Measurements from ENCODE around the gene SELENOT.
"Not testable (repeated sequence)": the region's sequence is repeated elsewhere in the genome, so short reads cannot be mapped to it uniquely, and the experiment has no call there.

Gene SELENOT

GRCh38 chr3:150603153-150603979, at the start of gene SELENOT:
TSS of gene SELENOT (plus strand) at chr3:150603321. CDS start at chr3:150603363, 42 bp downstream.
- in situ Hi-C loops (cut with HindIII; ENCODE audit: low sequenced_read_pairs): no loop called here

- in situ Hi-C loops (cut with HindIII; ENCODE audit: low sequenced_read_pairs): no loop called here
Observed at GRCh38 chr3:150555859-150556436, 47.2 kb upstream of the SELENOT start.

GRCh38 chr3:150556792-150557191, 46.3 kb upstream of the SELENOT start:
- in situ Hi-C loops (cut with HindIII; ENCODE audit: low sequenced_read_pairs): no loop called here

GRCh38 chr3:150557725-150558124, 45.4 kb upstream of the SELENOT start:
- in situ Hi-C loops (cut with HindIII; ENCODE audit: low sequenced_read_pairs): no loop called here

GRCh38 chr3:150564243-150564642, 38.9 kb upstream of the SELENOT start:
- in situ Hi-C loops (cut with HindIII; ENCODE audit: low sequenced_read_pairs): no loop called here

- in situ Hi-C loops (cut with HindIII; ENCODE audit: low sequenced_read_pairs): no loop called here
Observed at GRCh38 chr3:150567328-150567727, 35.8 kb upstream of the SELENOT start.

- in situ Hi-C loops (cut with HindIII; ENCODE audit: low sequenced_read_pairs): no loop called here
Observed at GRCh38 chr3:150577855-150578254, 25.3 kb upstream of the SELENOT start.

GRCh38 chr3:150581174-150581573, 21.9 kb upstream of the SELENOT start:
- in situ Hi-C loops (cut with HindIII; ENCODE audit: low sequenced_read_pairs): no loop called here

GRCh38 chr3:150582620-150583019, 20.5 kb upstream of the SELENOT start:
- in situ Hi-C loops (cut with HindIII; ENCODE audit: low sequenced_read_pairs): no loop called here

- in situ Hi-C loops (cut with HindIII; ENCODE audit: low sequenced_read_pairs): no loop called here
Observed at GRCh38 chr3:150583028-150583427, 20.1 kb upstream of the SELENOT start.

GRCh38 chr3:150588027-150588830, 14.9 kb upstream of the SELENOT start:
- in situ Hi-C loops (cut with HindIII; ENCODE audit: low sequenced_read_pairs): no loop called here

- in situ Hi-C loops (cut with HindIII; ENCODE audit: low sequenced_read_pairs): no loop called here
Observed at GRCh38 chr3:150589759-150590158, 13.4 kb upstream of the SELENOT start.

GRCh38 chr3:150594150-150594549, 9.0 kb upstream of the SELENOT start:
- in situ Hi-C loops (cut with HindIII; ENCODE audit: low sequenced_read_pairs): no loop called here

- in situ Hi-C loops (cut with HindIII; ENCODE audit: low sequenced_read_pairs): no loop called here
Observed at GRCh38 chr3:150597646-150598045, 5.5 kb upstream of the SELENOT start.

GRCh38 chr3:150599611-150600297, 3.4 kb upstream of the SELENOT start:
- in situ Hi-C loops (cut with HindIII; ENCODE audit: low sequenced_read_pairs): no loop called here

GRCh38 chr3:150600647-150601530, 2.2 kb upstream of the SELENOT start:
- in situ Hi-C loops (cut with HindIII; ENCODE audit: low sequenced_read_pairs): not testable (repeated sequence)

GRCh38 chr3:150602426-150603152, 532 bp upstream of the SELENOT start:
- in situ Hi-C loops (cut with HindIII; ENCODE audit: low sequenced_read_pairs): no loop called here

GRCh38 chr3:150603980-150604319, 829 bp downstream of the SELENOT start:
- in situ Hi-C loops (cut with HindIII; ENCODE audit: low sequenced_read_pairs): no loop called here

- in situ Hi-C loops (cut with HindIII; ENCODE audit: low sequenced_read_pairs): no loop called here
Observed at GRCh38 chr3:150605998-150606641, 3.0 kb downstream of the SELENOT start.

Data from DLD1 (cell line).